Pancreas (tissue), 10 donors: ENCODE results near the gene MIS18BP1. TPM values are rescaled to one million over a fixed set of nuclear protein-coding genes. Genes with fewer than 3 reads are reported as not detected.

Experiments
- ATAC-seq, 4 donors: fragments of 200-7000 bp; cut with Tn5 transposase; one replicate each; pipeline versions ENCODE4 v1.8.0 to v1.9.1; 2020; ENCODE audit warnings: mild to moderate bottlenecking in 4 of 4, moderate library complexity in 4 of 4
- DNase-seq, 6 donors: peaks; one replicate each; pipeline ENCODE4 v3.0.0-alpha.2; 2020
- FAIRE-seq: peaks from 2 replicates; lab custom pipeline; 2012; peaks lifted over from hg19 to GRCh38; lab: Jason Lieb, UNC
- H3K27ac ChIP-seq, 4 donors: fragments of 200-600 bp; sonication (generic); 1 replicate in 3 of 4; 2 replicates in 1 of 4; pipeline versions ENCODE4 v1.5.0 to v1.8.0; 2020
- H3K27me3 ChIP-seq, 4 donors: fragments of 200-600 bp; one replicate each; pipeline ENCODE4 v1.8.0; 2021
- H3K36me3 ChIP-seq, 3 donors: fragments of 200-600 bp; sonication (generic) in 1 of 3; one replicate each; pipeline versions ENCODE4 v1.5.0 to v1.8.0; 2020 to 2021
- H3K4me1 ChIP-seq, 3 donors: fragments of 200-600 bp; one replicate each; pipeline ENCODE4 v1.8.0; 2021
- H3K4me3 ChIP-seq, 4 donors: fragments of 200-600 bp; sonication (generic) in 2 of 4; one replicate each; pipeline versions ENCODE4 v1.5.0 to v1.8.0; 2020 to 2021
- H3K9me3 ChIP-seq, 4 donors: fragments of 200-600 bp; one replicate each; pipeline ENCODE4 v1.8.0; 2021
- CTCF ChIP-seq, 4 donors: fragments of 200-600 bp; sonication (generic) in 3 of 4; IDR thresholded peaks; one replicate each; pipeline versions ENCODE4 v1.5.0 to v1.8.0; 2021; ENCODE audit warnings: antibody characterized with exemption in 4 of 4
- intact Hi-C, 3 donors: fragments of 100-400 bp; cut with DNase I; formaldehyde crosslinking; loops; one replicate each; pipeline versions ENCODE4 v1.11.1 to v1.14.2; 2022
- polyA plus RNA-seq, 2 donors: library from polyadenylated mRNA; stranded (reverse); fragments of 200-250 nt; gene quantifications; one replicate each; pipeline ENCODE4 v1.2.3, GENCODE V29; 2013
- total RNA-seq, 6 donors: library from RNA; stranded (reverse); fragmentation: NEBNext Ultra II Directional in 4 of 6; extraction: Animal tissue kit (Norgen Biotek cat#: 25700) in 4 of 6; gene quantifications; one replicate each; pipeline versions ENCODE4 v1.2.1 to v1.2.4, GENCODE V29; 2021 to 2023
- donor health status: healthy with polysubstance abuse.
- donor health status: DM: no; HTN: no; CAD: no; lungs with moderate emphysema.
- donor health status: DM: no; HTN: no; CAD: no.
- donor health status: control.
- donor health status: control.
- donor health status: Bipolar disorder and iron deficiency.
- donor health status: DM: yes; HTN: yes; CAD: no.
- donor health status: DM: no; HTN: no; CAD: no.
- donor health status: DM: no; HTN: no; CAD: no.
- donor health status: DM: yes; HTN: yes; CAD: no.

Gene MIS18BP1
- total and polyA plus RNA-seq, 8 donors = 3.8 to 13.6 (median 7.2) TPM

GRCh38 chr14:45169906-45170305, 83.1 kb downstream of the MIS18BP1 start:
- no peak for TF ChIP-seq CTCF (IDR thresholded peaks at IDR 0.05)
- H3K9me3 ChIP-seq = no peaks in the 10 kb centered on the region
- H3K27me3 ChIP-seq = no peaks in the 10 kb centered on the region
- H3K27ac ChIP-seq = no peak overlapping the region
- H3K36me3 ChIP-seq = no peaks in the 10 kb centered on the region
- ATAC-seq = no peak
- DNase-seq = no peak
- no peaks in the 10 kb centered on the region for H3K4me1 ChIP-seq
- intact Hi-C loops = no loop called here
- FAIRE-seq = no peak
- H3K4me3 ChIP-seq = no peak overlapping the region

DNA sequence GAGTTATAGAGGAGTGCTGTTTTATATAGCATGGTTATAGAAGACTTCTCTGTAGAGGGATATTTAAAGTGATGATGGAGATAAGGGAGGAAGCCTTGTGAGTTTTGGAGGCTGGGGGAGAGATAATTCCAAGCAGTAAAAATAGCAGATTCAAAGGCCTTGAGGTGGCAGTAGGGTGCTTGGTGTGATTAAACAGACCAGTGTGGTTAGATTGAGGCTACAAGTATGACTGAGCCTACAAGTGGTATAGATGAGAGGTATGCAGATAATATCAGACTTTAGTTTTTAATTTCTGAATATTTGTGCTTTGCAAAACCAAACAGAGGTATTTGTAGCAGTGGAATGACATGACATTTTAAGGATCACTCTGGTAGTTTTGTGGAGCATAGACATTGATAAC, 96.9 kb downstream of the MIS18BP1 start:
- H3K27ac ChIP-seq = no peak overlapping the region
- intact Hi-C loops = no loop called here
- H3K9me3 ChIP-seq = no peaks in the 10 kb centered on the region
- ATAC-seq = no peak
- no peak for TF ChIP-seq CTCF (IDR thresholded peaks at IDR 0.05)
- H3K4me1 ChIP-seq = no peaks in the 10 kb centered on the region
- H3K4me3 ChIP-seq = no peak overlapping the region
- H3K36me3 ChIP-seq = no peaks in the 10 kb centered on the region
- no peak for DNase-seq
- no peak for FAIRE-seq
- H3K27me3 ChIP-seq = no peaks in the 10 kb centered on the region

Other genes starting within 250 kb of the MIS18BP1 start
- 10 to 100 TPM; 13.2 to 25.4 (median 22.2) TPM for gene PRPF39, start 169.1 kb downstream of the MIS18BP1 start, total RNA-seq
- gene PRPF39, start 169.1 kb downstream of the MIS18BP1 start, polyA plus RNA-seq = 10 to 100 TPM; 27.0 to 36.8 TPM
- gene FKBP3, start 118.7 kb downstream of the MIS18BP1 start, total RNA-seq = 10 to 100 TPM; 11.0 to 28.4 (median 13.9) TPM
- gene FKBP3, start 118.7 kb downstream of the MIS18BP1 start, polyA plus RNA-seq = 10 to 100 TPM; 44.6 to 65.3 TPM
- 1 to 10 TPM; 1.7 to 3.8 (median 2.1) TPM for gene FANCM, start 117.3 kb downstream of the MIS18BP1 start, total RNA-seq
- 1 to 10 TPM; 1.7 to 1.8 TPM for gene FANCM, start 117.3 kb downstream of the MIS18BP1 start, polyA plus RNA-seq